Body of pancreas (tissue), 4 donors: Measurements from ENCODE around the gene IFTAP. TPM values are rescaled to one million over a fixed set of nuclear protein-coding genes. Genes with fewer than 3 reads are reported as not detected.
A peak's percentile ranks its signal among the peaks of the same experiment; 100 is the strongest.
"Not testable (repeated sequence)": the region's sequence is repeated elsewhere in the genome, so short reads cannot be mapped to it uniquely, and the experiment has no call there.

Experiments
- ATAC-seq: fragments of 150-250 bp; one replicate; pipeline ENCODE4 v1.9.1; 2016
- DNase-seq, 4 donors: peaks; one replicate each; pipeline ENCODE4 v3.0.0-alpha.2; 2019
- H3K27ac ChIP-seq, 4 donors: fragments of 200-600 bp; sonication (generic); 1 replicate in 3 of 4; 2 replicates in 1 of 4; pipeline versions ENCODE4 v1.5.1 to v1.6.1; 2016 to 2019; ENCODE audit warnings: mild to moderate bottlenecking in 1 of 4, mixed read lengths in 1 of 4, moderate library complexity in 1 of 4
- H3K27me3 ChIP-seq, 2 donors: fragments of 200-600 bp; sonication (generic); one replicate each; pipeline ENCODE4 v1.6.0; 2016; ENCODE audit warnings: mild to moderate bottlenecking in 1 of 2
- H3K36me3 ChIP-seq, 2 donors: fragments of 200-600 bp; sonication (generic); replicated peaks in 1 of 2; 2 replicates each; pipeline ENCODE4 v1.5.1; 2016; ENCODE audit warnings: low read depth in 2 of 2; ENCODE audit not compliant: insufficient read depth in 1 of 2
- H3K4me1 ChIP-seq: fragments of 200-600 bp; sonication (generic); one replicate; pipeline ENCODE4 v1.6.0; 2016
- H3K4me3 ChIP-seq, 2 donors: fragments of 200-600 bp; sonication (generic); 1 replicate in 1 of 2; 2 replicates in 1 of 2; pipeline ENCODE4 v1.5.1; 2016 to 2019
- H3K9me3 ChIP-seq, 3 donors: fragments of 200-600 bp; sonication (generic); 1 replicate in 2 of 3; 2 replicates in 1 of 3; pipeline ENCODE4 v1.5.1; 2016
- POLR2A ChIP-seq, 3 donors: fragments of 450-650 bp; IDR thresholded peaks; one replicate each; pipeline ENCODE4 v1.6.1; 2016; ENCODE audit warnings: antibody characterized with exemption in 3 of 3, mild to moderate bottlenecking in 2 of 3
- WGBS, 2 donors: methylation state at CpG; one replicate each; pipeline ENCODE4 v1.1.5; 2017; 5-methylcytosine and 5-hydroxymethylcytosine counted together
- intact Hi-C: fragments of 100-400 bp; cut with DNase I; formaldehyde crosslinking; loops from one replicate; pipeline ENCODE4 v1.15.1; 2023
- total RNA-seq, 2 donors: library from RNA; depleted of rRNA; stranded (reverse); fragments of >200 nt; gene quantifications; one replicate each; pipeline ENCODE4 v1.1.0, GENCODE V29; 2016
- TF ChIP-seq, protein P1 (sequence below), 7 experiments: fragments of 450-650 bp in 4 of 7; fragments of 200-600 bp in 3 of 7; sonication (generic) in 3 of 7; IDR thresholded peaks; one replicate each; pipeline ENCODE4 v1.5.1; 2016 to 2019; ENCODE audit warnings: antibody characterized with exemption in 7 of 7

Gene IFTAP
- total RNA-seq, 2 donors from 2014 or later: 11.9 to 14.3 TPM

DNA sequence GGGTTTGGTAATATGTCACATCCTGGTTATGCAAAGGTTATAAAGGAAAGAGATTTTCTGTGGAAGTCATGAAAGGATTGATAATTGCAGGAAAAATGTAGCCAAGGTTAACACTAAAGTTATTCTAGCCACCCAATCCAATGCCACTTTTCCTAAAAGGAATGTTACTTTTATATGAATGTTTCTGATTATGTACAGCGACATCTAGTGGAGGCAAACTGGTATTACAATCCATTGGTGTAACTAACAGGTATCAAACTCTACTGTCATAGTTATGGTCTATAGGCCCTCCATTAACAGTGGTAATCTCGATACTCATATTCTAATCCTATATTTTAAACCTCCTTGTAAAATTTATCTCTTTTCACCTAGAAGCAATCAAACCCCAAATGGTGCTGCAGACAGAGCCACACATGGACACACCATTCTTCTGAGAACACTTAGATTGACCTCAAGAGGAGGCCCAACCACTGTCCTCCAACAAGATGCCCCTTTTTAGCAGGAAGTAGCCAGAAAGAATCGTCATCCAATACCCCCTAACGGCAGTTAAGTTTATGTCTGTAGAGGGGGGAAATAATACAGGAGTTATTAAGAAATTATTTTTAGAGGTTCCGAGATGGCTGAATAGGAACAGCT is 78.6 kb downstream of the IFTAP start:
- no peak overlapping the region for H3K27ac ChIP-seq
- no peak overlapping the region for H3K4me3 ChIP-seq
- DNase-seq (peak in 3 of 4 donors; percentile 13 to 54 (median 30)), ATAC-seq (peak; percentile 30)
- H3K36me3 ChIP-seq: no peaks in the 10 kb centered on the region
- H3K4me1 ChIP-seq: no peaks in the 10 kb centered on the region
- no peaks in the 10 kb centered on the region for H3K9me3 ChIP-seq
- no peaks in the 10 kb centered on the region for H3K27me3 ChIP-seq
- 47 to 55% methylated on average over 5 of the region's 5 CpGs for WGBS, 2 donors
- intact Hi-C loops: no loop called here
- TF ChIP-seq, protein P1, sequence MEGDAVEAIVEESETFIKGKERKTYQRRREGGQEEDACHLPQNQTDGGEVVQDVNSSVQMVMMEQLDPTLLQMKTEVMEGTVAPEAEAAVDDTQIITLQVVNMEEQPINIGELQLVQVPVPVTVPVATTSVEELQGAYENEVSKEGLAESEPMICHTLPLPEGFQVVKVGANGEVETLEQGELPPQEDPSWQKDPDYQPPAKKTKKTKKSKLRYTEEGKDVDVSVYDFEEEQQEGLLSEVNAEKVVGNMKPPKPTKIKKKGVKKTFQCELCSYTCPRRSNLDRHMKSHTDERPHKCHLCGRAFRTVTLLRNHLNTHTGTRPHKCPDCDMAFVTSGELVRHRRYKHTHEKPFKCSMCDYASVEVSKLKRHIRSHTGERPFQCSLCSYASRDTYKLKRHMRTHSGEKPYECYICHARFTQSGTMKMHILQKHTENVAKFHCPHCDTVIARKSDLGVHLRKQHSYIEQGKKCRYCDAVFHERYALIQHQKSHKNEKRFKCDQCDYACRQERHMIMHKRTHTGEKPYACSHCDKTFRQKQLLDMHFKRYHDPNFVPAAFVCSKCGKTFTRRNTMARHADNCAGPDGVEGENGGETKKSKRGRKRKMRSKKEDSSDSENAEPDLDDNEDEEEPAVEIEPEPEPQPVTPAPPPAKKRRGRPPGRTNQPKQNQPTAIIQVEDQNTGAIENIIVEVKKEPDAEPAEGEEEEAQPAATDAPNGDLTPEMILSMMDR (IDR thresholded peaks at IDR 0.05): peak; percentile 51 to 78 (median 76)
- no peak for TF ChIP-seq POLR2A (IDR thresholded peaks at IDR 0.05)

DNA sequence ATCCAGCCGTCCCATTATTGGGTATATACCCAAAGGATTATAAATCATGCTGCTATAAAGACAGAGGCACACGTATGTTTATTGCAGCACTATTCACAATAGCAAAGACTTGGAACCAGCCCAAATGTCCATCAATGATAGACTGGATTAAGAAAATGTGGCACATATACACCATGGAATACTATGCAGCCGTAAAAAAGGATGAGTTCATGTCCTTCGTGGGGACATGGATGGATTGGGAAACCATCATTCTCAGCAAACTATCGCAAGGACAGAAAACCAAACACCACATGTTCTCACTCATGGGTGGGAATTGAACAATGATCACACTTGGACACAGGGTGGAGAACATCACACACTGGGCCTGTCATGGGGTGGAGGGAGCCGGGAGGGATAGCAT is 85.2 kb downstream of the IFTAP start:
- H3K4me1 ChIP-seq, H3K36me3 ChIP-seq, intact Hi-C loops, H3K9me3 ChIP-seq, DNase-seq, H3K27me3 ChIP-seq, H3K4me3 ChIP-seq, ATAC-seq, H3K27ac ChIP-seq: not testable (repeated sequence)
- 87 to 89% methylated on average over 6 of the region's 6 CpGs for WGBS, 2 donors

DNA sequence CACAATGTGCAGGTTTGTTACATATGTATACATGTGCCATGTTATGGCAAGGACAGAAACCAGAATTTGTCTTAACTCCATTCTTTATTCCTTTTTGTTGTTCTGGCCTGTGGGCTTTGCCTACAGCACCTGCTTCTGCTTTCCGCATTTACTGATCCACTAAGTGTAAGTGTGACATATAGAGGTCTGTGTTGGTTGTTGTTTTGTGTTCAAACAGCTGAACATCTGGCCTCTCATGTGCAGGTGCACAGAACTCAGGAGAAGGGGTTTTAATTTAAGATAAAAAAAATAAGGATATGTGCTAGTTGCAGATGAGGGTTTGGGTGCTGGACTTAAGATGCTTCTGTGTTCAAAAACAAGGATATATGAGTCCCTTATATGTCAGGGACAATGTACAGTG is 89.5 kb downstream of the IFTAP start:
- DNase-seq (no peak), ATAC-seq (no peak)
- TF ChIP-seq POLR2A (IDR thresholded peaks at IDR 0.05): no peak
- TF ChIP-seq, protein P1 (IDR thresholded peaks at IDR 0.05): no peak
- H3K4me1 ChIP-seq: peaks cover 12% of the 10 kb centered on the region
- no peaks in the 10 kb centered on the region for H3K9me3 ChIP-seq
- H3K36me3 ChIP-seq: no peaks in the 10 kb centered on the region
- H3K27me3 ChIP-seq: no peaks in the 10 kb centered on the region
- intact Hi-C loops: no loop called here
- H3K4me3 ChIP-seq: no peak overlapping the region
- no peak overlapping the region for H3K27ac ChIP-seq
- WGBS, 2 donors: 91 to 100% methylated on average over 1 of the region's 1 CpG

DNA sequence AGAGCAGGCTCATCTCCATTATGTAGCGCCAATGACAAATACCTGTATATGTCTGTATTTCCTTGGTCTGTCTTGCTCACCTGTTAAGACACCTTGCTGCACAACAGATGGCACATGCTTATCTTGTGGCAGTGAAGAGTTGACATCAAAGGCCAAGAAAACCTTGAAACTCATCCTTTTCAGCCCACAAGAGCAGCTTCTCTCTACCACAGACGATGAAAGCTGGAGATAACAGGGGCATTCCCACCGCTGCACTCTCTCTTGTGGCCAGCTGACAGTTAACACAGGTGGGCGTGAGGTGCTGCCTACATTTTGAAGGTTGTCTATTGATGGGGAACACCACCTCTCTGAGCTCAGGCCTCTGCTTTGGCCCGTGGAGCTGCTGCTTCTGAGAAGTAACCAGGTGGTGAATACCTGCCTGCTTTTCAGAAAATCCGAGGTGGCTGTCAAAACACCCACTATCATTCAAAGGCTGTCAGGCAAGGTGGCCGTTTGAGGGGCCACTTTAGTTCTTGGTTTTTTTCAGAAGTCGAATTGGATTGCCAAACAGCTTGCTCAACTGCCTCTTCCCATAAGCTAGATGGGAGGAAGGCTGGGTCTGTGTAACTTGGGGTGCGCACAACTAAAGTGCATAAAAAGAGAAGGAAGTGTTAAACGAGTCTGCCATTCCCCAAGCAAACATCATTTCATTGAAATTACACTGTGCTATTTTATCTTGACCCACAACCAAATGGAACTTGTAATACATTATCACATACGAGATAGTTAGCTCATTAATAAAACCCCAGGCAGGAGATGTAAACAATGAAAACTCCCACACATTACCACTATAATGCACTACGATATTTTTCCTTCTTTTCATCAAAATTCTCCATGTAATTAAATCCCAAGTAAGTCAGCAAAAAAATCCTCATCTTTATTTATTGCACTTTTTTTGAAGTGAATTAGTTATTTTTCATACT is 90.8 kb downstream of the IFTAP start:
- Histone ChIP-seq H3K36me3 (no peaks in the 10 kb centered on the region), H3K9me3 (no peaks in the 10 kb centered on the region), H3K27ac (no peak overlapping the region), H3K4me1 (peaks cover 12% of the 10 kb centered on the region), H3K27me3 (no peaks in the 10 kb centered on the region), H3K4me3 (no peak overlapping the region)
- no peak for DNase-seq
- TF ChIP-seq, protein P1 (IDR thresholded peaks at IDR 0.05): no peak
- no peak for TF ChIP-seq POLR2A (IDR thresholded peaks at IDR 0.05)
- ATAC-seq: no peak
- 18 to 23% methylated on average over 12 of the region's 12 CpGs for WGBS, 2 donors
- intact Hi-C loops: no loop called here

DNA sequence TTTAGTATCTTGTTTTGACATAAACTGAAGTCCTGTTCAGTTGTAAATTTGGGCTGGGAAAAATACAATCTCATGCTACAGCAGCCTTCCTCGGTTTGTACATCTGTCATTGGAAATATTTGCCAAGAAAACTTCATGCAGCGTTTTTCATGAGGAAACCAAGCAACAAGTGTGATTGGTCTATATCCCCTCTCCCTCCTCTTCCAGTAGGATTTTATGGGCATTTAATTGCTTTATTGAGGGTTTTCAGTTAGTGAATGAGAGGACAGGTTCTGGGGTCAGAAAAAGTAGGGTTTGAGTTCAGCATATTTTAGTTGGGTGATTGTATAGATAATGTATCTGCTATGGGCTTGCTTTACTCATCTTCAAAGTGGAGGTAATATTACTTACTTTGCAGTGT is 93.8 kb downstream of the IFTAP start:
- Histone ChIP-seq H3K36me3 (no peaks in the 10 kb centered on the region), H3K27me3 (no peaks in the 10 kb centered on the region), H3K4me3 (no peak overlapping the region), H3K9me3 (no peaks in the 10 kb centered on the region), H3K27ac (no peak overlapping the region), H3K4me1 (peaks cover 12% of the 10 kb centered on the region)
- DNase-seq (no peak), ATAC-seq (no peak)
- 26 to 27% methylated on average over 2 of the region's 2 CpGs for WGBS, 2 donors
- intact Hi-C loops: no loop called here
- TF ChIP-seq, protein P1 (IDR thresholded peaks at IDR 0.05): no peak
- TF ChIP-seq POLR2A (IDR thresholded peaks at IDR 0.05): no peak
